Measurements from ENCODE around the gene DRC7.
"Not testable (repeated sequence)": the region's sequence is repeated elsewhere in the genome, so short reads cannot be mapped to it uniquely, and the experiment has no call there.

DRC7 gene

GRCh38 chr16:57670196-57670595, 24.4 kb upstream of the DRC7 start:
- H3K4me3 ChIP-seq (ENCODE audit: control insufficient read depth, low read depth, low read length) = no peak overlapping the region
- TF ChIP-seq, protein P1, sequence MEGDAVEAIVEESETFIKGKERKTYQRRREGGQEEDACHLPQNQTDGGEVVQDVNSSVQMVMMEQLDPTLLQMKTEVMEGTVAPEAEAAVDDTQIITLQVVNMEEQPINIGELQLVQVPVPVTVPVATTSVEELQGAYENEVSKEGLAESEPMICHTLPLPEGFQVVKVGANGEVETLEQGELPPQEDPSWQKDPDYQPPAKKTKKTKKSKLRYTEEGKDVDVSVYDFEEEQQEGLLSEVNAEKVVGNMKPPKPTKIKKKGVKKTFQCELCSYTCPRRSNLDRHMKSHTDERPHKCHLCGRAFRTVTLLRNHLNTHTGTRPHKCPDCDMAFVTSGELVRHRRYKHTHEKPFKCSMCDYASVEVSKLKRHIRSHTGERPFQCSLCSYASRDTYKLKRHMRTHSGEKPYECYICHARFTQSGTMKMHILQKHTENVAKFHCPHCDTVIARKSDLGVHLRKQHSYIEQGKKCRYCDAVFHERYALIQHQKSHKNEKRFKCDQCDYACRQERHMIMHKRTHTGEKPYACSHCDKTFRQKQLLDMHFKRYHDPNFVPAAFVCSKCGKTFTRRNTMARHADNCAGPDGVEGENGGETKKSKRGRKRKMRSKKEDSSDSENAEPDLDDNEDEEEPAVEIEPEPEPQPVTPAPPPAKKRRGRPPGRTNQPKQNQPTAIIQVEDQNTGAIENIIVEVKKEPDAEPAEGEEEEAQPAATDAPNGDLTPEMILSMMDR (conservative IDR thresholded peaks at IDR 0.05; ENCODE audit: control insufficient read depth, insufficient read depth, low read depth, low read length) = no peak
- no peak for DNase-seq (ENCODE audit: low read depth)

GRCh38 chr16:57671451-57671850, 23.2 kb upstream of the DRC7 start:
- DNase-seq (ENCODE audit: low read depth) = not testable (repeated sequence)

DNA sequence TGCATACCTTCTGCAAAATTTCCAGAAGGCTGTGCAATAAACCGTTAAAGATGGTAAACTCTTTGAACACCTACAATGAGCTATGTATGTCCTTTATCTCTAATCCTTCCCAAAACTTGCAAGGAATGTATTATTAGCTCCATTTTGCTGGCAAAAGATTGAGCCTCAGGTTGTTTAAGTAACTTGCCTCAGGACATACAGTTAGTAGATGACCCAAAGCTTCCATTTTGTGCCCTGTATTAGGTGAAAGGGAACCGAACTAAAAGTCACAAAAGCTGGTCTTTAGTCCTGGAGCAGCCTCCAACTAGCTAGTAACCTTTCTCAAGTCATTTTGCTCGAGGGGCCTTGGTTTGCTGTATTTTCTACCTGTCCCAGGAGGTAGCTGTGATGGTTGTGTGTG, 22.2 kb upstream of the DRC7 start:
- no peak overlapping the region for H3K4me3 ChIP-seq (ENCODE audit: control insufficient read depth, low read depth, low read length)
- TF ChIP-seq, protein P1 (conservative IDR thresholded peaks at IDR 0.05; ENCODE audit: control insufficient read depth, insufficient read depth, low read depth, low read length) = no peak
- no peak for DNase-seq (ENCODE audit: low read depth)

More at GRCh38 chr16:57671451-57671850, 23.2 kb upstream of the DRC7 start:
- H3K4me3 ChIP-seq (ENCODE audit: control insufficient read depth, low read depth, low read length) = not testable (repeated sequence)

- H3K4me3 ChIP-seq (ENCODE audit: control insufficient read depth, low read depth, low read length) = no peak overlapping the region
- no peak for DNase-seq (ENCODE audit: low read depth)
- TF ChIP-seq, protein P1 (conservative IDR thresholded peaks at IDR 0.05; ENCODE audit: control insufficient read depth, insufficient read depth, low read depth, low read length) = no peak
These were observed 21.8 kb upstream of the DRC7 start for GRCh38 chr16:57672824-57673223.

GRCh38 chr16:57675741-57676551, 18.7 kb upstream of the DRC7 start:
- no peak overlapping the region for H3K4me3 ChIP-seq (ENCODE audit: control insufficient read depth, low read depth, low read length)
- DNase-seq (ENCODE audit: low read depth) = peak; percentile 8
- TF ChIP-seq, protein P1 (conservative IDR thresholded peaks at IDR 0.05; ENCODE audit: control insufficient read depth, insufficient read depth, low read depth, low read length) = no peak

GRCh38 chr16:57676553-57677085, 18.0 kb upstream of the DRC7 start:
- no peak for DNase-seq (ENCODE audit: low read depth)
- TF ChIP-seq, protein P1 (conservative IDR thresholded peaks at IDR 0.05; ENCODE audit: control insufficient read depth, insufficient read depth, low read depth, low read length) = no peak
- H3K4me3 ChIP-seq (ENCODE audit: control insufficient read depth, low read depth, low read length) = no peak overlapping the region

GRCh38 chr16:57677622-57678369, 16.8 kb upstream of the DRC7 start:
- DNase-seq (ENCODE audit: low read depth) = no peak
- TF ChIP-seq, protein P1 (conservative IDR thresholded peaks at IDR 0.05; ENCODE audit: control insufficient read depth, insufficient read depth, low read depth, low read length) = no peak
- no peak overlapping the region for H3K4me3 ChIP-seq (ENCODE audit: control insufficient read depth, low read depth, low read length)
